GM23338 (cell line): ENCODE measurements around the gene TIMM50. TPM values are rescaled to one million over a fixed set of nuclear protein-coding genes. Genes with fewer than 3 reads are reported as not detected.

Experiments
- ATAC-seq: fragments of 200-7000 bp; cut with Tn5 transposase; 3 replicates; pipeline ENCODE4 v1.9.1; 2020
- DNase-seq: peaks from one replicate; pipeline ENCODE4 v3.0.0-alpha.2; 2015; ENCODE audit warnings: low spot score
- H2AFZ ChIP-seq: fragments of 200-600 bp; sonication (generic); 2 replicates; pipeline ENCODE4 v1.8.0; 2016; ENCODE audit warnings: antibody characterized with exemption, mild to moderate bottlenecking, moderate library complexity
- H3F3A ChIP-seq: fragments of 200-600 bp; sonication (generic); replicated peaks from 2 replicates; pipeline ENCODE4 v1.8.0; 2017; ENCODE audit warnings: antibody characterized with exemption, mixed run types, low read depth
- H3K27ac ChIP-seq: fragments of 200-600 bp; sonication (generic); 2 replicates; pipeline ENCODE4 v1.6.1; 2016; ENCODE audit warnings: low read depth
- H3K27me3 ChIP-seq: fragments of 200-600 bp; sonication (generic); 2 replicates; pipeline ENCODE4 v1.8.0; 2016; ENCODE audit warnings: mild to moderate bottlenecking, mixed run types, moderate library complexity; ENCODE audit not compliant: insufficient read depth
- H3K36me3 ChIP-seq: fragments of 200-600 bp; sonication (generic); 2 replicates; pipeline ENCODE4 v1.8.0; 2016; ENCODE audit warnings: mild to moderate bottlenecking; ENCODE audit not compliant: insufficient read depth
- H3K4me1 ChIP-seq: fragments of 200-600 bp; sonication (generic); 2 replicates; pipeline ENCODE4 v1.8.0; 2016; ENCODE audit warnings: mild to moderate bottlenecking, moderate library complexity; ENCODE audit not compliant: insufficient read depth
- H3K4me2 ChIP-seq: fragments of 200-600 bp; sonication (generic); 2 replicates; pipeline ENCODE4 v1.7.1; 2017; ENCODE audit warnings: mixed run types
- H3K4me3 ChIP-seq: fragments of 200-600 bp; sonication (generic); 2 replicates; pipeline ENCODE4 v1.6.1; 2016; ENCODE audit warnings: mixed run types
- H3K79me2 ChIP-seq: fragments of 200-600 bp; sonication (generic); replicated peaks from 2 replicates; pipeline ENCODE4 v1.8.0; 2017; ENCODE audit warnings: mild to moderate bottlenecking; ENCODE audit not compliant: insufficient read depth
- H3K9me2 ChIP-seq: fragments of 200-600 bp; sonication (generic); 2 replicates; pipeline ENCODE4 v1.8.0; 2017; ENCODE audit not compliant: insufficient read depth
- H4K20me1 ChIP-seq: fragments of 200-600 bp; sonication (generic); replicated peaks from 2 replicates; pipeline ENCODE4 v1.8.0; 2017; ENCODE audit warnings: mild to moderate bottlenecking; ENCODE audit not compliant: insufficient read depth
- H3K27ac Mint-ChIP-seq: 2 replicates; pipeline ENCODE4 v1.8.0; 2020; ENCODE audit warnings: inconsistent platforms, mild to moderate bottlenecking, moderate library complexity, mixed read lengths
- H3K27me3 Mint-ChIP-seq: 3 replicates; pipeline ENCODE4 v1.8.0; 2022; ENCODE audit warnings: low read depth, mild to moderate bottlenecking, moderate library complexity, mixed read lengths, inconsistent platforms; ENCODE audit not compliant: insufficient read depth, poor library complexity
- H3K36me3 Mint-ChIP-seq: 3 replicates; pipeline ENCODE4 v1.8.0; 2021; ENCODE audit warnings: low read depth, mild to moderate bottlenecking, inconsistent platforms, moderate library complexity, mixed read lengths
- H3K4me1 Mint-ChIP-seq: 3 replicates; pipeline ENCODE4 v1.8.0; 2020; ENCODE audit warnings: mild to moderate bottlenecking, inconsistent platforms, mixed read lengths
- H3K4me3 Mint-ChIP-seq: 3 replicates; pipeline ENCODE4 v1.8.0; 2021; ENCODE audit warnings: moderate library complexity, mild to moderate bottlenecking, inconsistent platforms, mixed read lengths
- H3K9me3 Mint-ChIP-seq: 3 replicates; pipeline ENCODE4 v1.8.0; 2020; ENCODE audit warnings: moderate library complexity, mild to moderate bottlenecking, inconsistent platforms, mixed read lengths
- CREB1 ChIP-seq: fragments of 250-450 bp; sonication (Bioruptor Pico); IDR thresholded peaks from 2 replicates; pipeline ENCODE4 v1.5.0; 2020; ENCODE audit warnings: low read depth, mild to moderate bottlenecking, moderate library complexity
- CTCF ChIP-seq, 2 experiments: fragments of 200-600 bp in 1 of 2; sonication (generic) in 1 of 2; conservative IDR thresholded peaks; 2 replicates each; pipeline versions ENCODE4 v1.5.1 to v1.6.1; 2016 to 2017; ENCODE audit warnings: antibody characterized with exemption in 2 of 2, low read depth in 2 of 2, mild to moderate bottlenecking in 2 of 2, moderate library complexity in 1 of 2
- ETS1 ChIP-seq: IDR thresholded peaks from 2 replicates; pipeline ENCODE4 v1.6.1; 2016; ENCODE audit warnings: antibody characterized with exemption
- EZH2 ChIP-seq: fragments of 200-600 bp; sonication (generic); IDR thresholded peaks from one replicate; pipeline ENCODE4 v1.8.0; 2017; ENCODE audit warnings: antibody characterized with exemption, mild to moderate bottlenecking, low read depth; ENCODE audit not compliant: unreplicated experiment
- POLR2AphosphoS5 ChIP-seq: IDR thresholded peaks from 2 replicates; pipeline ENCODE4 v1.6.1; 2016; ENCODE audit warnings: antibody characterized with exemption, low read depth
- ZNF331 ChIP-seq: fragments of 250-450 bp; sonication (Bioruptor Pico); IDR thresholded peaks from 2 replicates; pipeline ENCODE4 v1.5.0; 2020; ENCODE audit warnings: low read depth, mild to moderate bottlenecking, moderate library complexity
- polyA plus RNA-seq: library from polyadenylated mRNA; unstranded; fragments of >200 nt; fragmentation: Nextera tagmentation; extraction: Ambion mirVana; gene quantifications from 2 replicates; pipeline ENCODE4 v1.2.1, GENCODE V29; 2016
- total RNA-seq: library from RNA; depleted of rRNA; stranded (reverse); fragments of >200 nt; shearing (Covaris generic); gene quantifications from 2 replicates; pipeline ENCODE4 v1.2.3, GENCODE V29; 2014
- TF ChIP-seq, protein P1 (sequence below): fragments of 250-450 bp; sonication (Bioruptor Pico); IDR thresholded peaks from 2 replicates; pipeline ENCODE4 v1.5.0; 2020; ENCODE audit warnings: mild to moderate bottlenecking, moderate library complexity

The TIMM50 gene
- total and polyA plus RNA-seq, 2 experiments from 2014 or later, result 119 to 139 TPM

GRCh38 chr19:39539518-39540332 is 59.1 kb downstream of the TIMM50 start, which contains the start of gene EID2:
EID2 (minus strand) TSS chr19:39540161; CDS start chr19:39540079, 82 bp downstream.
- no peaks in the 10 kb centered on the region for H3K9me3 Mint-ChIP-seq
- Histone ChIP-seq H3K4me2 (peak within 1 kb of the TSS; percentile 76), H3K79me2 (peaks cover 8% of the 10 kb centered on the region), H3K4me3 (peak within 1 kb of the TSS; percentile 69), H3K27me3 (no peaks in the 10 kb centered on the region), H4K20me1 (no peaks in the 10 kb centered on the region; the same call in 1 of the 2 replicates), H3K4me1 (peaks cover 7% of the 10 kb centered on the region), H2AFZ (no peak within 1 kb of the TSS; the same call in 1 of the 2 replicates), H3F3A (no peaks in the 10 kb centered on the region), H3K27ac (no peak within 1 kb of the TSS), H3K36me3 (no peaks in the 10 kb centered on the region), H3K9me2 (no peaks in the 10 kb centered on the region)
- H3K36me3 Mint-ChIP-seq, result peaks cover 6% of the 10 kb centered on the region; the same call in 1 of the 3 replicates
- DNase-seq, result peak; percentile 93
- peaks cover 27% of the 10 kb centered on the region for H3K4me1 Mint-ChIP-seq
- H3K27me3 Mint-ChIP-seq, result peaks cover 14% of the 10 kb centered on the region
- peak; percentile 62 to 80 for TF ChIP-seq CTCF (conservative IDR thresholded peaks at IDR 0.05; ENCODE audit: low read depth in 2 of 2)
- no peak for TF ChIP-seq ETS1
- no peak for TF ChIP-seq EZH2
- TF ChIP-seq ZNF331 (CRISPR knock-in tag), result no peak
- peak; percentile 88 for TF ChIP-seq POLR2AphosphoS5
- 0 out of 2 replicates have a peak, but pooled peaks have one; percentile 37 for TF ChIP-seq CREB1 (CRISPR knock-in tag)
- TF ChIP-seq, protein P1, sequence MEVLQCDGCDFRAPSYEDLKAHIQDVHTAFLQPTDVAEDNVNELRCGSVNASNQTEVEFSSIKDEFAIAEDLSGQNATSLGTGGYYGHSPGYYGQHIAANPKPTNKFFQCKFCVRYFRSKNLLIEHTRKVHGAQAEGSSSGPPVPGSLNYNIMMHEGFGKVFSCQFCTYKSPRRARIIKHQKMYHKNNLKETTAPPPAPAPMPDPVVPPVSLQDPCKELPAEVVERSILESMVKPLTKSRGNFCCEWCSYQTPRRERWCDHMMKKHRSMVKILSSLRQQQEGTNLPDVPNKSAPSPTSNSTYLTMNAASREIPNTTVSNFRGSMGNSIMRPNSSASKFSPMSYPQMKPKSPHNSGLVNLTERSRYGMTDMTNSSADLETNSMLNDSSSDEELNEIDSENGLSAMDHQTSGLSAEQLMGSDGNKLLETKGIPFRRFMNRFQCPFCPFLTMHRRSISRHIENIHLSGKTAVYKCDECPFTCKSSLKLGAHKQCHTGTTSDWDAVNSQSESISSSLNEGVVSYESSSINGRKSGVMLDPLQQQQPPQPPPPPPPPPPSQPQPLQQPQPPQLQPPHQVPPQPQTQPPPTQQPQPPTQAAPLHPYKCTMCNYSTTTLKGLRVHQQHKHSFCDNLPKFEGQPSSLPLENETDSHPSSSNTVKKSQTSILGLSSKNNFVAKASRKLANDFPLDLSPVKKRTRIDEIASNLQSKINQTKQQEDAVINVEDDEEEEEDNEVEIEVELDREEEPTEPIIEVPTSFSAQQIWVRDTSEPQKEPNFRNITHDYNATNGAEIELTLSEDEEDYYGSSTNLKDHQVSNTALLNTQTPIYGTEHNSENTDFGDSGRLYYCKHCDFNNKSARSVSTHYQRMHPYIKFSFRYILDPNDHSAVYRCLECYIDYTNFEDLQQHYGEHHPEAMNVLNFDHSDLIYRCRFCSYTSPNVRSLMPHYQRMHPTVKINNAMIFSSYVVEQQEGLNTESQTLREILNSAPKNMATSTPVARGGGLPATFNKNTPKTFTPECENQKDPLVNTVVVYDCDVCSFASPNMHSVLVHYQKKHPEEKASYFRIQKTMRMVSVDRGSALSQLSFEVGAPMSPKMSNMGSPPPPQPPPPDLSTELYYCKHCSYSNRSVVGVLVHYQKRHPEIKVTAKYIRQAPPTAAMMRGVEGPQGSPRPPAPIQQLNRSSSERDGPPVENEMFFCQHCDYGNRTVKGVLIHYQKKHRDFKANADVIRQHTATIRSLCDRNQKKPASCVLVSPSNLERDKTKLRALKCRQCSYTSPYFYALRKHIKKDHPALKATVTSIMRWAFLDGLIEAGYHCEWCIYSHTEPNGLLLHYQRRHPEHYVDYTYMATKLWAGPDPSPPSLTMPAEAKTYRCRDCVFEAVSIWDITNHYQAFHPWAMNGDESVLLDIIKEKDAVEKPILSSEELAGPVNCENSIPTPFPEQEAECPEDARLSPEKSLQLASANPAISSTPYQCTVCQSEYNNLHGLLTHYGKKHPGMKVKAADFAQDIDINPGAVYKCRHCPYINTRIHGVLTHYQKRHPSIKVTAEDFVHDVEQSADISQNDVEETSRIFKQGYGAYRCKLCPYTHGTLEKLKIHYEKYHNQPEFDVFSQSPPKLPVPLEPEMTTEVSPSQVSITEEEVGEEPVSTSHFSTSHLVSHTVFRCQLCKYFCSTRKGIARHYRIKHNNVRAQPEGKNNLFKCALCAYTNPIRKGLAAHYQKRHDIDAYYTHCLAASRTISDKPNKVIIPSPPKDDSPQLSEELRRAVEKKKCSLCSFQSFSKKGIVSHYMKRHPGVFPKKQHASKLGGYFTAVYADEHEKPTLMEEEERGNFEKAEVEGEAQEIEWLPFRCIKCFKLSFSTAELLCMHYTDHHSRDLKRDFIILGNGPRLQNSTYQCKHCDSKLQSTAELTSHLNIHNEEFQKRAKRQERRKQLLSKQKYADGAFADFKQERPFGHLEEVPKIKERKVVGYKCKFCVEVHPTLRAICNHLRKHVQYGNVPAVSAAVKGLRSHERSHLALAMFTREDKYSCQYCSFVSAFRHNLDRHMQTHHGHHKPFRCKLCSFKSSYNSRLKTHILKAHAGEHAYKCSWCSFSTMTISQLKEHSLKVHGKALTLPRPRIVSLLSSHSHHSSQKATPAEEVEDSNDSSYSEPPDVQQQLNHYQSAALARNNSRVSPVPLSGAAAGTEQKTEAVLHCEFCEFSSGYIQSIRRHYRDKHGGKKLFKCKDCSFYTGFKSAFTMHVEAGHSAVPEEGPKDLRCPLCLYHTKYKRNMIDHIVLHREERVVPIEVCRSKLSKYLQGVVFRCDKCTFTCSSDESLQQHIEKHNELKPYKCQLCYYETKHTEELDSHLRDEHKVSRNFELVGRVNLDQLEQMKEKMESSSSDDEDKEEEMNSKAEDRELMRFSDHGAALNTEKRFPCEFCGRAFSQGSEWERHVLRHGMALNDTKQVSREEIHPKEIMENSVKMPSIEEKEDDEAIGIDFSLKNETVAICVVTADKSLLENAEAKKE, result no peak
- peak within 1 kb of the TSS; percentile 97 for H3K4me3 Mint-ChIP-seq
- peak within 1 kb of the TSS; percentile 90 for H3K27ac Mint-ChIP-seq
- peak; percentile 87 for ATAC-seq
